Activated T-helper 1 cell treated with anti-CD3 and anti-CD28 coated beads, Interleukin-12 subunit alpha, Interleukin-12 subunit beta, Interleukin-2, Interleukin-4 antibody, amounts not matched to agents 30 ng/mL and 10 ng/mL and 1 ng/mL, durations not matched to agents 14 hours and 24 hours and 36 hours (primary cell): ENCODE data around the gene DDAH1. TPM values are rescaled to one million over a fixed set of nuclear protein-coding genes. Genes with fewer than 3 reads are reported as not detected.
A peak's percentile ranks its signal among the peaks of the same experiment; 100 is the strongest.
"Not testable (repeated sequence)": the region's sequence is repeated elsewhere in the genome, so short reads cannot be mapped to it uniquely, and the experiment has no call there.

Experiments
- DNase-seq: peaks from one replicate; pipeline ENCODE4 v3.0.0; 2021; ENCODE audit warnings: low spot score
- H3K27ac Mint-ChIP-seq: one replicate; pipeline ENCODE4 v1.8.0; 2021; ENCODE audit warnings: mild to moderate bottlenecking, mixed read lengths
- H3K27me3 Mint-ChIP-seq: one replicate; pipeline ENCODE4 v1.8.0; 2022; ENCODE audit warnings: mild to moderate bottlenecking, moderate library complexity, mixed read lengths; ENCODE audit not compliant: insufficient read depth
- H3K36me3 Mint-ChIP-seq: one replicate; pipeline ENCODE4 v1.8.0; 2021; ENCODE audit warnings: low read depth, mixed read lengths
- H3K4me1 Mint-ChIP-seq: one replicate; pipeline ENCODE4 v1.8.0; 2021; ENCODE audit warnings: low read depth, mixed read lengths
- H3K4me3 Mint-ChIP-seq: one replicate; pipeline ENCODE4 v1.8.0; 2021; ENCODE audit warnings: mild to moderate bottlenecking, moderate library complexity, mixed read lengths
- H3K9me3 Mint-ChIP-seq: one replicate; pipeline ENCODE4 v1.8.0; 2021; ENCODE audit warnings: mixed read lengths
- intact Hi-C: fragments of 100-400 bp; cut with micrococcal nuclease; formaldehyde crosslinking; loops from one replicate; pipeline ENCODE4 v1.15.1; 2024
- total RNA-seq: library from RNA; stranded (reverse); gene quantifications from 2 replicates; pipeline ENCODE4 v1.2.3, GENCODE V29; 2022

Gene DDAH1
- total RNA-seq, result 0.22 TPM in 1 of 2 replicates, not detected in the other

GRCh38 chr1:85465099-85465785, at the start of gene DDAH1:
Gene DDAH1 (minus strand): TSS chr1:85465159. CDS start chr1:85465045, 114 bp downstream.
- H3K27ac Mint-ChIP-seq, result no peak within 1 kb of the TSS
- no peaks in the 10 kb centered on the region for H3K4me1 Mint-ChIP-seq
- H3K36me3 Mint-ChIP-seq, result no peaks in the 10 kb centered on the region
- H3K9me3 Mint-ChIP-seq, result no peaks in the 10 kb centered on the region
- intact Hi-C loops, result loop anchor here (2.0 kb wide), 1 partner anchor 112 kb away; no protein-coding TSS in a partner anchor
- peak within 1 kb of the TSS; percentile 6 for H3K4me3 Mint-ChIP-seq
- no peak for DNase-seq
- H3K27me3 Mint-ChIP-seq, result peaks cover 61% of the 10 kb centered on the region

GRCh38 chr1:85513998-85514397, 49.0 kb upstream of the DDAH1 start:
- H3K36me3 Mint-ChIP-seq, H3K9me3 Mint-ChIP-seq, H3K4me3 Mint-ChIP-seq, intact Hi-C loops, H3K27ac Mint-ChIP-seq, H3K4me1 Mint-ChIP-seq, DNase-seq, H3K27me3 Mint-ChIP-seq: not testable (repeated sequence)

- no peak for DNase-seq
- Mint-ChIP-seq H3K27me3 (peaks cover 8% of the 10 kb centered on the region), H3K4me1 (no peaks in the 10 kb centered on the region), H3K27ac (no peak overlapping the region), H3K36me3 (no peaks in the 10 kb centered on the region), H3K4me3 (no peak overlapping the region), H3K9me3 (no peaks in the 10 kb centered on the region)
- intact Hi-C loops, result no loop called here
These were observed 39.5 kb upstream of the DDAH1 start for GRCh38 chr1:85504417-85504816.

- Mint-ChIP-seq H3K4me3 (no peak overlapping the region), H3K27ac (no peak overlapping the region), H3K4me1 (no peaks in the 10 kb centered on the region), H3K9me3 (no peaks in the 10 kb centered on the region), H3K36me3 (no peaks in the 10 kb centered on the region), H3K27me3 (peaks cover 8% of the 10 kb centered on the region)
- DNase-seq, result no peak
- intact Hi-C loops, result no loop called here
These were observed 37.7 kb upstream of the DDAH1 start for GRCh38 chr1:85502625-85503083.

- intact Hi-C loops, result no loop called here
- H3K4me1 Mint-ChIP-seq, result no peaks in the 10 kb centered on the region
- H3K27me3 Mint-ChIP-seq, result peaks cover 8% of the 10 kb centered on the region
- H3K36me3 Mint-ChIP-seq, result no peaks in the 10 kb centered on the region
- DNase-seq, result no peak
- H3K9me3 Mint-ChIP-seq, result no peaks in the 10 kb centered on the region
- no peak overlapping the region for H3K27ac Mint-ChIP-seq
- H3K4me3 Mint-ChIP-seq, result no peak overlapping the region
These were observed 37.2 kb upstream of the DDAH1 start for GRCh38 chr1:85502171-85502570.

- Mint-ChIP-seq H3K27me3 (peaks cover 4% of the 10 kb centered on the region), H3K27ac (no peak overlapping the region), H3K9me3 (no peaks in the 10 kb centered on the region), H3K4me3 (no peak overlapping the region), H3K4me1 (no peaks in the 10 kb centered on the region), H3K36me3 (no peaks in the 10 kb centered on the region)
- intact Hi-C loops, result no loop called here
- DNase-seq, result no peak
These were observed 36.5 kb upstream of the DDAH1 start for GRCh38 chr1:85501355-85501898.

- intact Hi-C loops, result no loop called here
- no peaks in the 10 kb centered on the region for H3K9me3 Mint-ChIP-seq
- H3K4me3 Mint-ChIP-seq, result no peak overlapping the region
- H3K36me3 Mint-ChIP-seq, result no peaks in the 10 kb centered on the region
- H3K27me3 Mint-ChIP-seq, result peaks cover 6% of the 10 kb centered on the region
- no peak for DNase-seq
- no peaks in the 10 kb centered on the region for H3K4me1 Mint-ChIP-seq
- no peak overlapping the region for H3K27ac Mint-ChIP-seq
These were observed 32.1 kb upstream of the DDAH1 start for GRCh38 chr1:85496941-85497582.

- H3K9me3 Mint-ChIP-seq, result no peaks in the 10 kb centered on the region
- DNase-seq, result no peak
- H3K4me3 Mint-ChIP-seq, result no peak overlapping the region
- H3K36me3 Mint-ChIP-seq, result no peaks in the 10 kb centered on the region
- H3K27ac Mint-ChIP-seq, result no peak overlapping the region
- intact Hi-C loops, result no loop called here
- no peaks in the 10 kb centered on the region for H3K4me1 Mint-ChIP-seq
- peaks cover 4% of the 10 kb centered on the region for H3K27me3 Mint-ChIP-seq
These were observed 30.6 kb upstream of the DDAH1 start for GRCh38 chr1:85495556-85495955.

- intact Hi-C loops, result no loop called here
- Mint-ChIP-seq H3K27ac (no peak overlapping the region), H3K9me3 (no peaks in the 10 kb centered on the region), H3K27me3 (peaks cover 2% of the 10 kb centered on the region), H3K4me1 (no peaks in the 10 kb centered on the region), H3K4me3 (no peak overlapping the region), H3K36me3 (no peaks in the 10 kb centered on the region)
- DNase-seq, result no peak
These were observed 29.9 kb upstream of the DDAH1 start for GRCh38 chr1:85494904-85495266.

- H3K4me3 Mint-ChIP-seq, result no peak overlapping the region
- peaks cover 5% of the 10 kb centered on the region for H3K27me3 Mint-ChIP-seq
- no peak for DNase-seq
- H3K36me3 Mint-ChIP-seq, result no peaks in the 10 kb centered on the region
- no peaks in the 10 kb centered on the region for H3K4me1 Mint-ChIP-seq
- intact Hi-C loops, result no loop called here
- H3K9me3 Mint-ChIP-seq, result no peaks in the 10 kb centered on the region
- no peak overlapping the region for H3K27ac Mint-ChIP-seq
These were observed 29.3 kb upstream of the DDAH1 start for GRCh38 chr1:85494074-85494903.

GRCh38 chr1:85490270-85490985, 25.5 kb upstream of the DDAH1 start:
- intact Hi-C loops, result no loop called here
- Mint-ChIP-seq H3K27ac (no peak overlapping the region), H3K4me1 (no peaks in the 10 kb centered on the region), H3K9me3 (no peaks in the 10 kb centered on the region), H3K36me3 (no peaks in the 10 kb centered on the region), H3K4me3 (no peak overlapping the region), H3K27me3 (peaks cover 5% of the 10 kb centered on the region)
- DNase-seq, result no peak

- H3K27me3 Mint-ChIP-seq, result peaks cover 12% of the 10 kb centered on the region
- no peaks in the 10 kb centered on the region for H3K36me3 Mint-ChIP-seq
- no peak for DNase-seq
These were observed 23.2 kb upstream of the DDAH1 start for GRCh38 chr1:85488126-85488525.

More at GRCh38 chr1:85488126-85488525, 23.2 kb upstream of the DDAH1 start:
- H3K9me3 Mint-ChIP-seq, result no peaks in the 10 kb centered on the region
- no peaks in the 10 kb centered on the region for H3K4me1 Mint-ChIP-seq
- intact Hi-C loops, result no loop called here
- no peak overlapping the region for H3K27ac Mint-ChIP-seq
- no peak overlapping the region for H3K4me3 Mint-ChIP-seq
